ENCODE results near the gene NEURL4. TPM values are rescaled to one million over a fixed set of nuclear protein-coding genes. Genes with fewer than 3 reads are reported as not detected.
"Not testable (repeated sequence)": the region's sequence is repeated elsewhere in the genome, so short reads cannot be mapped to it uniquely, and the experiment has no call there.

Gene NEURL4
- total and polyA plus RNA-seq, 2 donors (not counting 3 experiments of a cell fraction or from before 2014, with no cell fraction given), result 32.0 to 44.9 TPM

- Histone ChIP-seq H3K4me3 (replicated peaks in 1 of 3; ENCODE audit: insufficient read depth in 1 of 3, low read depth in 1 of 3, low read length in 3 of 3) (no peak overlapping the region), H2AFZ (ENCODE audit: low read depth, low read length) (no peak overlapping the region), H3K9ac (replicated peaks; ENCODE audit: extremely low read depth, insufficient read depth, low read length) (no peak overlapping the region), H3K9me1 (replicated peaks; ENCODE audit: control insufficient read depth, extremely low read depth, insufficient read depth, low read length) (no peaks in the 10 kb centered on the region), H3K4me1 (ENCODE audit: control insufficient read depth, extremely low read depth, insufficient read depth, low read length) (no peaks in the 10 kb centered on the region), H3K27me3 (ENCODE audit: control insufficient read depth in 2 of 2, insufficient read depth in 2 of 2, low read length in 2 of 2) (no peaks in the 10 kb centered on the region), H4K20me1 (replicated peaks; ENCODE audit: control insufficient read depth, extremely low read depth, insufficient read depth, low read length) (no peaks in the 10 kb centered on the region), H3K9me3 (replicated peaks; ENCODE audit: control insufficient read depth, insufficient read depth, low read length) (no peaks in the 10 kb centered on the region), H3K4me2 (ENCODE audit: insufficient read depth, low read length) (no peak overlapping the region), H3K27ac (ENCODE audit: insufficient read depth, low read depth, low read length) (no peak overlapping the region), H3K79me2 (ENCODE audit: control insufficient read depth, insufficient read depth, low read length) (no peaks in the 10 kb centered on the region), H3K36me3 (ENCODE audit: control insufficient read depth in 2 of 2, extremely low read depth in 1 of 2, insufficient read depth in 2 of 2, low read length in 2 of 2) (no peaks in the 10 kb centered on the region)
- no TSS peak for BruUV-seq (replicated peaks)
- ChIA-PET POLR2A (no interaction called here), CTCF (interaction anchor here (2.8 kb wide), 1 partner anchor 11 kb away, joined by 8 read pairs; the partner anchor contains the start of gene NEURL4)
- intact Hi-C loops (cut with micrococcal nuclease), result no loop called here
- no peak for FAIRE-seq
- dilution Hi-C loops (cut with MboI; ENCODE audit: extremely low pct_ligation_motif_present, low sequenced_read_pairs), result no loop called here
- no peak for DNase-seq (ENCODE audit: low read depth, low spot score)
- no peak for TF ChIP-seq CTCF (IDR thresholded peaks at IDR 0.05; ENCODE audit: extremely low read depth in 1 of 2, insufficient read depth in 1 of 2, low read depth in 1 of 2, low read length in 2 of 2)
Observed at GRCh38 chr17:7340179-7340578, 11.0 kb upstream of the NEURL4 start.

- CTCF ChIA-PET, result interaction anchor here (0.6 to 2.0 kb wide), 7 partner anchors 12 to 292 kb away, joined by 3 to 8 read pairs (median 4); no protein-coding TSS in a partner anchor
- H3K9me3 ChIP-seq (replicated peaks; ENCODE audit: control insufficient read depth, insufficient read depth, low read length); POLR2A ChIA-PET; dilution Hi-C loops (cut with MboI; ENCODE audit: extremely low pct_ligation_motif_present, low sequenced_read_pairs); H3K27ac ChIP-seq (ENCODE audit: insufficient read depth, low read depth, low read length); H3K4me1 ChIP-seq (ENCODE audit: control insufficient read depth, extremely low read depth, insufficient read depth, low read length); H3K4me2 ChIP-seq (ENCODE audit: insufficient read depth, low read length); H3K4me3 ChIP-seq (replicated peaks in 1 of 3; ENCODE audit: insufficient read depth in 1 of 3, low read depth in 1 of 3, low read length in 3 of 3); H3K36me3 ChIP-seq (ENCODE audit: control insufficient read depth in 2 of 2, extremely low read depth in 1 of 2, insufficient read depth in 2 of 2, low read length in 2 of 2); H3K9ac ChIP-seq (replicated peaks; ENCODE audit: extremely low read depth, insufficient read depth, low read length); H2AFZ ChIP-seq (ENCODE audit: low read depth, low read length); intact Hi-C loops (cut with micrococcal nuclease); BruUV-seq (replicated peaks); H3K79me2 ChIP-seq (ENCODE audit: control insufficient read depth, insufficient read depth, low read length); H4K20me1 ChIP-seq (replicated peaks; ENCODE audit: control insufficient read depth, extremely low read depth, insufficient read depth, low read length); H3K9me1 ChIP-seq (replicated peaks; ENCODE audit: control insufficient read depth, extremely low read depth, insufficient read depth, low read length); H3K27me3 ChIP-seq (ENCODE audit: control insufficient read depth in 2 of 2, insufficient read depth in 2 of 2, low read length in 2 of 2); DNase-seq (ENCODE audit: low read depth, low spot score); FAIRE-seq: not testable (repeated sequence)
Observed at GRCh38 chr17:7337600-7337999, 8.5 kb upstream of the NEURL4 start.

Measured in endothelial cell of umbilical vein (primary cell).